ENCODE results near the gene PCSK1N.

The PCSK1N gene

DNA sequence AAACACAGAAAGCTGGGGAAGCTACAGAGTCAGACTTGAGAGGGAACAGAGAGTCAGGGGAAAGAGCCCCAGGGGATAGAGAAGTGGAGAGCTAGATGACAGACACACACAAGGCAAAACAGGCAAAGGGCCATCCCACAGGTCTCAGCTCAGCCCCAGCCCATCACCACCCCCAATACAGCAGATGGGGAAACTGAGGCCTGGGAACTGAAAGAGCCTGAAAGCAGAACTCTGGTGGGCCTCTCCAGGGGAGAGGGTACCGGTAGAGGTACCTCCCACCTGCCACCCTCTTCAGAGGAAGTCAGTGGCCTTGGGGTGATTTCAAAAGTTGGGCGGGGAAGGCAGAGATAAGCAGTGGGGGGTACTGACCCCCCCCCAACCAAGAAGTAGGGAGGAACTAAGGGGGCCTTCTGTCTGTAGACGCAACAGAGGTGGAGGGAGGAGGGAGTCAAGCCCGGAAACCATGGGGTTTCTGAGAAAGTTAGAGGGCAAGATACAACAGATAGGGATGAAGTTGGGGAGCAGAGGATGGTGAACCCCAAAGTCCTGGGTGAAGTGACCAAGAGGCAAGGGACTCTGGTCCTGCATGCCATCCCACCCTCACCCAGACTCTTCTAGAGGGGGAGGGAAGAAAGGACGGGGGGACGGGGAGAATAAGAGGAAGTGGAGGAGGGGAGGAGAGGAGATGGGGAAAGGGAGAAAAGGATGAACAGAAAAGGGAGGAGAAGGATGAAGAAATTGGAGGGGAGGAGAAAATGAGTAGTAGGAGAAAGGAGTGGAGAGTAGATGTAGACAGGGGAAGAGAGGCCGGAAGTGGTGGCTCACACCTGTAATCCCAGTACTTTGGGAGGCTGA, 45.8 kb downstream of the PCSK1N start:
- no peak for DNase-seq (ENCODE audit: low read depth)

DNA sequence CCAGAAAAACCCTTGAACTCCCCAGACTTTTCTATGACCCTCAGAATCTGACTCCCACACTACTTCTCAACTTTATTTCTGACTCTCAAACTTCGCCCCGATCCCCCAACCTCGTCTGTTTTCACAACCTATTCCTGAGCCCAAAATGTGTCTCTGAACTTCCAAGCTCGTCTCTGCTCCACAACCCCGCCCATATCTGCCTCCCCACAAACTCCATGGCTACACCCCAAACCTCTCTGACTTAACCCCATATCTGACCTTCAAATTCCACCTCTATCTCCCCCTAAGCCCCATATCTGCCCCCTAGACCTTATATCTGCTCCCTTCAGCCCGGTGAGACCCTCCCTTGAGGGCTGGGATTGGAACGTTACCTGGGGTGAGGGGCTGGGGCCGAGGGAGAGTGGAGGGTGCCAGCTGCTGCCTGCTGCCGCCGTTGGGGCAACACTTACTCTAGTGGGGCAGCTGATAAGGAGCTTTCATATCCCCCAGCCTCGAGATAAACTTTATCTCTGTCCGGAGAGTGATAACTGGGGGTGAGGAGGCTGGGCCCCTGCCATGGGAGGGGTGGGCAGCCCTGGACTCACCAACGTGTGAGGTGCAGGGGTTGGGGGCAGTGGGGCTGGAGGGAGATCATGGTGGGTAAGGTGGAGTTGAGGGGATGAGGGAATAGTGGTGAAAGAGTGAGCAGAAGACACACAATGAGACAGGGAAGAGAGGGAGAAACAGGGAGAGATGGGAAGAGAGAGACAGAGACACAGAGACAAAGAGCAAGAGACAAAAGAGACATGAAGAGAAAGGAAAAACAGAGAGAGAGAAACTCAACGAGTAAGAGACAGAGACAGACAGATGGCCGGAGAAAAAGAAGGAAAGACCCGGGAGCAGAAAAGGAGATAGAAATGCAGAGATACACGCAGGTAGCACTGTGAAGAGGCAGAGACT, 47.6 kb downstream of the PCSK1N start:
- DNase-seq (ENCODE audit: low read depth): no peak

DNA sequence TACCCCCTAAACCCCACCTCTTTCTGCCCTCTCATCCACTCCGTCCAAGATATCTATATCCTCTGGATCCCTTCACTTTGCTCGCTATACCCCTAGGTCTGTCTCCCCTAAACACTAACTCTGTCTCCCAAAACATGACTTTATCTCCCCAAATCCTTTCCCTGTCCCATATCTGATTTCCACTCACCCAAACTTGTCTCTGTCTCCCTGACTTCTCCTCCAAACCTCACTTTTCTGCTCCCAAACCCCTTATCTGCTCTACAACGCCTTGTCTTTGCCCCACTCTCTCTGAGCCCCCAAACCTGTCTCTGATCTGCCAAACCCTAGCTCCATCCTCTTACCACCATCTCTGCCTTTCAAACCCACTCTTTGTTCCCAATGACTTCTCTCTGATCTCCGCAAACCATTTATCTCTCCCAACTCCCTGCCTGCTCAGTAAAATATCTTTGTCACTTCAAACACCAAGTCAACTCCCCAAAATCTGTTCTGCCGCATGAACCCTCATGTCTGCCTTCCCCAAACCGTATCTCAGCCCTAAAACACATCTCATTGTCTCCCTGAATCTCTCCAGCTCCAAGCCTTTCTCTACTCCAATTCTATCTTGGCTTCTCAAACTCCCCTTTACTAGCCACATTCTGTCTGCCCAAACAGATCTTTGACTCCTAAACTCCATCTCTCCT, 48.4 kb downstream of the PCSK1N start:
- DNase-seq (ENCODE audit: low read depth): no peak

DNA sequence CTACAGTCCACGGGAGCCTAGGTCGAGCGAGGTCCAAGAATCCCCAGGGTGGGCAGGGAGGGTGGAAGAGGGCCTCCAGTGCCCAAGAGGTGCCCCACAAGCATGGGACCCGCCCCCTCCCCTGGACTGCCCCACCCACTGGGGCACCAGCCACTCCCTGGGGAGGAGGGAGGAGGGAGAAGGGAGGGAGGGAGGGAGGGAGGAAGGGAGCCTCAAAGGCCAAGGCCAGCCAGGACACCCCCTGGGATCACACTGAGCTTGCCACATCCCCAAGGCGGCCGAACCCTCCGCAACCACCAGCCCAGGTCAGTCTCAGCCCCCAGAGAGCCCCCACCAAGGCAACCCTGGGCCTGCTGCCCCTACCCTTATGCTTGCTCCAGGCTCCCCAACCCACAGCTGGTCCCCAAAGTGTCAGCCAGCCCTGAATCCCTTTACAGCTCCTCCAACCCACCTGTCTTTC, 49.0 kb downstream of the PCSK1N start, which contains the start of gene GATA1:
Gene GATA1 (plus strand): TSS at position 250 of the 460 bp plus-strand sequence. CDS start 4,520 bp downstream, outside the sequence.
- no peak for DNase-seq (ENCODE audit: low read depth)

DNA sequence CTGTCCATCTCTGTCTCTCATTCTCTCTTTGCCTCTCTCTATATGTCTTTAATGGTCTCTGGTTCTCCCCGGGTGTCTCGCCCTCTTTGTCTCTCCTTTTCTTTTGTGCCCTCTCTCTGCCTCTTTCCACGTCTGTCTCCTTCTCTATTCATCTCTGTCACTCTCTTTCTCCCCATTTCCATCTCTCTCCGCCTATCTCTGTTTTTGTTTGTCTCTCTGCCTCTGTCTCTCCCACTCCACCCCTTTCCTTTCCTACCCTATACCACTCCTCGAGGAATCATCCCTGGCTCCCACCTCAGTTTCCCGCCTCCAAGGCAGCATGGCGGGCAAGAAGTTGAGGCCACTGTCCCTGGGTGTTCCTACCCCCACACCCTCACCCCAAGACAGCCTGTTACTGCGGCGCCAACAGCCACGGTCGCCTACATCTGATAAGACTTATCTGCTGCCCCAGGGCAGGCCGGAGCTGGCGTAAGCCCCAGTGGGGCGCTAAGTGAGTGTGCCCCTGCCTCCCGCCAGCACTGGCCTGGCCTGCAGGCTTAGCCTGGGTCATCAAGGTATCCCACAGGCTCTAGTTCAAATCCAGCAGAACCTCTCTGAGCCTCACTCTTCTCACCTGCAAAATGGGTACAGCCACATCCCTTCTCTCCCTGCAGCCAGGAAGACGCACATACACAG, 49.7 kb downstream of the PCSK1N start:
- no peak for DNase-seq (ENCODE audit: low read depth)

DNA sequence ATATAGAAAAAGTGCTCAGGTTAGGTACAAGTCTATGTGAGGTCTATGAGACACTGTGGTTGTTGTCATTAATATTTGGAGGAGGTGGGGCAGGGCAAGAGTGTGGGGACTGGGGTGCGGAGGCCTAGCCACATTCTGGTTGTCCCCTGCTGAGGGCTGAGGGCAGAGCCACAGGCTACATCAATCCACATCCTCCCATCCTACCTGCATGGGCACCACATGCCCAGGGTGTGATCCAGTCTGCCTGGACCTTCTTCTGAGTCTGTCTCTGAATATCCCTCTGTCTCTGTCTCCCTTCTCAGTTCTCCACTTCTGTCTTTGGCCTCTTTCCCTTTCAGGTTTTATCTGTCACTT, 50.2 kb downstream of the PCSK1N start:
- no peak for DNase-seq (ENCODE audit: low read depth)

DNA sequence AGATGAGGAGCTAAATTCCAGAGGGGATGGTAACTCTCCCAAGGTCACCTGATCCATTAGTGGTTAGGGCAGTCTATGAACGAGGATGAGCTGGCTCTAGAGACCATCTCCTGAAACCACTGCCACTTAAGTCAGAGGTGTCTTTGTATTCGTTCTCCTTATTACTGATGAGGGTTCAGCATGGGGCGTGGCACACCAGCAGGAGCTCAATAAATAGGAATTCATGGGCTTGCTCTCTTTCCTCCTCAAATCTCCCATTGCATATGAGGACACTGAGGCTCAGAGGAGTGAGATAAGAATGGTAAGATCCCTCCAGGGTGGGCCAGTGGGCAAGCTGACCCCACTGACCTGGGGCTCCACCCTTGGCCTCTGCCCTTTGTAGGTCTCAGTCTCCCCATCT, 50.7 kb downstream of the PCSK1N start:
- no peak for DNase-seq (ENCODE audit: low read depth)

DNA sequence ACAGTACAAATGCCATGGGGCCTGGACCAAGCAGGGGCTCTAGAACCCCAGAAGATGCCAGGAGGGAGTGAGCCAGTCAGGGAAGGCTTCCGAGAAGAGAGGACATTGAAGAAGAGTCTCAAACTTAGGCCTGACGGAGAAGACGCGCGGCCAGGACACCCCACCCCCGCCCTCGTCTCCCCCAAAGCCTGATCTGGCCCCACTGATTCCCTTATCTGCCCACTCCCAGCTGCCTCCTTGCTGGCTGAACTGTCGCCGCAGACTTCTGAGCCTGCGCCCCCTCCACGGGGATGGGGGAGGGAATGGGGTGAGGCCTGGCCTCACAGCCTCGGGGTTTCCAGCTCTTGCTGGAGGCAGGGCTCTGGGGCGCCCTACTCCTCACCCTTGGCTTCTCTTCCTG, 52.6 kb downstream of the PCSK1N start:
- no peak for DNase-seq (ENCODE audit: low read depth)

DNA sequence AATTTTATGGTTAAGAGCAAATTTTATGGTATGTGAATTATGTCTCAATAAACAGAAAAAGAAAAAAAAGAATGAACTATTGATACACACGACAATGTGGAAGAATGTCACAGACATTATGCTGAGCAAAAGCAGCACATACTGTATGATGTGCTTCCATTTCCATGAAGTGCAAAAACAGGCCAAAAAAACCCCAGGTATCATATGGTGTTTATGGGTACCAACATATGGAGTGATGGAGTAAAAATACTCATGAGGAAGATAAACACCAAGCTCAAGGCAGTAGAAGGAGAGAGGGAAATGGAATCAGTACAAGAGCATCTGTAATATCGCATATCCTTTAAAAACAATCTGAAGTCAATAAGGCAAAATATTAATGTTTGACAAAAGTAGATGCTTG, 53.2 kb downstream of the PCSK1N start:
- DNase-seq (ENCODE audit: low read depth): no peak

DNA sequence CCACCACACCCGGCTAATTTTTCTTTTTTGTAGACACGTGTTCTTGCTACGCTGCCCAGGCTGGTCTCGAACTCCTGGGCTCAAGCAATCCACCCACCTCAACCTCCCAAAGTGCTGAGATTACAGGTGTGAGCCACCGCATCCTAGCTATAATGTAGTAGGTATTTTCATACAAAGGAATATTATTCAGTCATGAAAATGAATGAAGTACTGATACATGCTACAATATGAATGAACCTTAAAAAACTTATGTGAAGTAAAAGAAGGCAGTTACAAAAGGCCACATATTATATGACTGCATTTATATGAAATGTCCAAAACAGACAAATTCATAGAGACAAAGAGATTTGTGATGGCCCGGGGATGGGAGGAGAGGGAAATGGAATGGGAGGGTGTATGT, 53.7 kb downstream of the PCSK1N start:
- no peak for DNase-seq (ENCODE audit: low read depth)
